ENCODE measurements around the gene HNRNPH1. TPM values are rescaled to one million over a fixed set of nuclear protein-coding genes. Genes with fewer than 3 reads are reported as not detected.

The HNRNPH1 gene
- total RNA-seq, 1 donor from 2014 or later = 458 TPM

DNA sequence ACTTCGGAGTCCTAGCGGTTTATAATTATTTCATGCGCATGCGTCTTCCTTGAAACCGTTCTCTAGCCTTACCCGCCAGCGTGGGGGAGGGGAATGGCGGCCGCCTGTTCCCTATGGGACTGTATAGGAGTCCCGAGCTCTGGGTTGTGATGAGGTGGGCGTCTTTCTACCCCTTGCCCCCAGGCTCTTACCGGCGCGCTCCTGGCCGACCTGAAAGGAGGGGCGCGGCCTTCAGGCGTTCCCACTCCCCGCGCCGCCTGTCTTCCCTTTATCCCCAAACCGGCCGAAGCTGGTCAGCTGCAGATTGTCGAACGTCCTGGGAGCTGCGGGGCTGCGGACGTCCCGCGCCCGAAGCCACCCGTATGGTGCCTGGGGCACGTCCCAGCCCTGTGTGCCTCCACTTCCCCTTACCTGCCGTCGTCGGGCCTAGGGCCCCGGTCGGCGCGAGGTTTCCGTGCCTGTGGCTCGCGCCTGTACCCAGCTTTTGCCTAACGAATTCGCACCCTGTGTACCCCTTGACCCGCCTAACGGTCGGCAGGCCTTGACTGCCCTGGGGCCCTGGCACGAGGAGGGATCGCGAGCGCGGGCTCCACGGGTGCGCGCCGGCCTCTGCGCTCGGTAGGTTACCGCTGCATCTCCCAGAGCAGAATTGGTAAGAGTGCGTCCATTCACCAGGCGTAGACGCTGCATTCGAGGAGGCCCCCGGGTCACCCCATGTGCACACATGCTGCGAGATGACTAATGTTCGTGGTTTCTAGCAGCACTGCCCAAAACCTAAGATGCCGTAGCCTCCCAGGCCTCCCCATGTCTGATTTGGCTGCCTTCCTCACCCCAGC, 653 bp upstream of the HNRNPH1 start:
- peak overlapping the region; percentile 86 for H2AFZ ChIP-seq (ENCODE audit: low read depth, low read length)
- H3K4me1 ChIP-seq (ENCODE audit: insufficient read depth, low read length) = peaks cover 27% of the 10 kb centered on the region

DNA sequence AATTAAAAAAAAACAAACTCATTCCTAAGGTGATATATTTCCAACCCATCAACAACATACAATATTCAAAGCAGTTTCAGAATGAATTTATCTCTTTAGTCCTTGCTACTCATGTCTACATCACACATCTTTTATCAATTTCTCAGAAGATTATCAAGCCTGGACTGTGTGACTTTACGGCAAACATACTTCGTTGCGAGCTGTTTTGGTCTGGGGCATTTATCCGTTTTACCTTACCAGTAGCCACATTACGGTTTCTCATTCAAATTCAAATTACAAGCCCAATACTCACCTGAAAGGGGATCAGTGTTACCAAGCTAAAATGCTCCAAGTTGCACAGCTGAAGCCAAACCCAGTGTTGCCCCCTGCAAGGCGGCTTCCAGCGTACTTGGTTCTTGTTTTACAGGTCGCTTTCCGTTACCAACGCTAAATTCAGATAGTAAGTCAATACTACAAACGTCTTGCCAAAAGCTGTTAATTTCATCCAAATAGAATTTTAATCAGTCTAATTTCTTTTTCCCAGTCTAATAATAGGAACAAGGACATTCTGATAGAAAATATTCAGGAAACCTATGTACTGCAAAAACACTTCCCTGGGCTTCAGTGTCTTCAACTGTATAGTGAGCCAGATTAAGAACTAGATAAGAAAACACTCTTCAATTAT, 1.8 kb downstream of the HNRNPH1 start:
- H3K36me3 ChIP-seq (ENCODE audit: insufficient read depth, low read length) = peaks cover 55% of the 10 kb centered on the region
- H3K9me3 ChIP-seq (ENCODE audit: insufficient read depth, low read depth, low read length) = no peaks in the 10 kb centered on the region
- Mint-ChIP-seq H3K4me3 (ENCODE audit: unreplicated experiment) (peak overlapping the region; percentile 95), H3K27me3 (ENCODE audit: low read depth, unreplicated experiment) (no peaks in the 10 kb centered on the region), H3K27ac (ENCODE audit: unreplicated experiment) (peak overlapping the region; percentile 75), H3K36me3 (ENCODE audit: low read depth, unreplicated experiment) (peaks cover 28% of the 10 kb centered on the region), H3K4me1 (ENCODE audit: low read depth, unreplicated experiment) (peaks cover 32% of the 10 kb centered on the region), H3K9me3 (ENCODE audit: unreplicated experiment) (no peaks in the 10 kb centered on the region)
- no peaks in the 10 kb centered on the region for H3K27me3 ChIP-seq (ENCODE audit: insufficient read depth, low read length)
- peaks cover 27% of the 10 kb centered on the region for H3K4me1 ChIP-seq (ENCODE audit: insufficient read depth, low read length)
- peaks cover 72% of the 10 kb centered on the region for H3K79me2 ChIP-seq (ENCODE audit: insufficient read depth, low read length)
- H3K9ac ChIP-seq (ENCODE audit: low read length) = peak overlapping the region; percentile 99
- no peak for DNase-seq (ENCODE audit: low read depth)
- H3K4me2 ChIP-seq (ENCODE audit: low read length) = peak overlapping the region; percentile 95
- FAIRE-seq = no peak
- H3K4me3 ChIP-seq (ENCODE audit: insufficient read depth, low read depth, low read length) = peak overlapping the region; percentile 91
- TF ChIP-seq EZH2 (IDR thresholded peaks at IDR 0.05; ENCODE audit: insufficient read depth, low read length) = no peak
- TF ChIP-seq, protein P1, sequence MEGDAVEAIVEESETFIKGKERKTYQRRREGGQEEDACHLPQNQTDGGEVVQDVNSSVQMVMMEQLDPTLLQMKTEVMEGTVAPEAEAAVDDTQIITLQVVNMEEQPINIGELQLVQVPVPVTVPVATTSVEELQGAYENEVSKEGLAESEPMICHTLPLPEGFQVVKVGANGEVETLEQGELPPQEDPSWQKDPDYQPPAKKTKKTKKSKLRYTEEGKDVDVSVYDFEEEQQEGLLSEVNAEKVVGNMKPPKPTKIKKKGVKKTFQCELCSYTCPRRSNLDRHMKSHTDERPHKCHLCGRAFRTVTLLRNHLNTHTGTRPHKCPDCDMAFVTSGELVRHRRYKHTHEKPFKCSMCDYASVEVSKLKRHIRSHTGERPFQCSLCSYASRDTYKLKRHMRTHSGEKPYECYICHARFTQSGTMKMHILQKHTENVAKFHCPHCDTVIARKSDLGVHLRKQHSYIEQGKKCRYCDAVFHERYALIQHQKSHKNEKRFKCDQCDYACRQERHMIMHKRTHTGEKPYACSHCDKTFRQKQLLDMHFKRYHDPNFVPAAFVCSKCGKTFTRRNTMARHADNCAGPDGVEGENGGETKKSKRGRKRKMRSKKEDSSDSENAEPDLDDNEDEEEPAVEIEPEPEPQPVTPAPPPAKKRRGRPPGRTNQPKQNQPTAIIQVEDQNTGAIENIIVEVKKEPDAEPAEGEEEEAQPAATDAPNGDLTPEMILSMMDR (IDR thresholded peaks at IDR 0.05; ENCODE audit: insufficient read depth, low read depth, low read length) = no peak
- no peak overlapping the region for H2AFZ ChIP-seq (ENCODE audit: low read depth, low read length)
- peak overlapping the region; percentile 26 for H3K27ac ChIP-seq (ENCODE audit: low read depth, low read length)
- peaks cover 65% of the 10 kb centered on the region for H4K20me1 ChIP-seq (ENCODE audit: insufficient read depth, low read length)

More for the DNA sequence above, 653 bp upstream of the HNRNPH1 start:
- TF ChIP-seq, protein P1 (IDR thresholded peaks at IDR 0.05; ENCODE audit: insufficient read depth, low read depth, low read length) = no peak
- no peak for TF ChIP-seq EZH2 (IDR thresholded peaks at IDR 0.05; ENCODE audit: insufficient read depth, low read length)
- peak overlapping the region; percentile 99 for H3K9ac ChIP-seq (ENCODE audit: low read length)
- peak overlapping the region; percentile 95 for H3K4me3 Mint-ChIP-seq (ENCODE audit: unreplicated experiment)
- H3K27me3 Mint-ChIP-seq (ENCODE audit: low read depth, unreplicated experiment) = no peaks in the 10 kb centered on the region
- peaks cover 31% of the 10 kb centered on the region for H3K36me3 ChIP-seq (ENCODE audit: insufficient read depth, low read length)
- H3K9me3 Mint-ChIP-seq (ENCODE audit: unreplicated experiment) = no peaks in the 10 kb centered on the region
- peaks cover 14% of the 10 kb centered on the region for H3K4me1 Mint-ChIP-seq (ENCODE audit: low read depth, unreplicated experiment)
- H3K27ac ChIP-seq (ENCODE audit: low read depth, low read length) = peak overlapping the region; percentile 94
- no peaks in the 10 kb centered on the region for H3K9me3 ChIP-seq (ENCODE audit: insufficient read depth, low read depth, low read length)
- peak overlapping the region; percentile 90 for H3K4me2 ChIP-seq (ENCODE audit: low read length)
- FAIRE-seq (no peak), DNase-seq (ENCODE audit: low read depth) (peak; percentile 85)
- peaks cover 41% of the 10 kb centered on the region for H4K20me1 ChIP-seq (ENCODE audit: insufficient read depth, low read length)
- peak overlapping the region; percentile 91 for H3K4me3 ChIP-seq (ENCODE audit: insufficient read depth, low read depth, low read length)
- H3K79me2 ChIP-seq (ENCODE audit: insufficient read depth, low read length) = peaks cover 48% of the 10 kb centered on the region
- peak overlapping the region; percentile 99 for H3K27ac Mint-ChIP-seq (ENCODE audit: unreplicated experiment)
- no peaks in the 10 kb centered on the region for H3K27me3 ChIP-seq (ENCODE audit: insufficient read depth, low read length)
- peaks cover 21% of the 10 kb centered on the region for H3K36me3 Mint-ChIP-seq (ENCODE audit: low read depth, unreplicated experiment)
